Measurements from ENCODE around the gene MTCL1.

- no peak for TF ChIP-seq CTCF (IDR thresholded peaks at IDR 0.05; ENCODE audit: low read length)
- no peak for TF ChIP-seq EZH2 (IDR thresholded peaks at IDR 0.05; ENCODE audit: borderline replicate concordance, low read length)
These were observed 102.6 kb downstream of the MTCL1 start for GRCh38 chr18:8808001-8808400.
